D341Med (cell line): Measurements from ENCODE around the gene MAML1.
"Not testable (repeated sequence)": the region's sequence is repeated elsewhere in the genome, so short reads cannot be mapped to it uniquely, and the experiment has no call there.

Source experiments
- DNase-seq: peaks from one replicate; pipeline ENCODE4 v3.0.0; 2012; ENCODE audit warnings: low spot score

The MAML1 gene

DNA sequence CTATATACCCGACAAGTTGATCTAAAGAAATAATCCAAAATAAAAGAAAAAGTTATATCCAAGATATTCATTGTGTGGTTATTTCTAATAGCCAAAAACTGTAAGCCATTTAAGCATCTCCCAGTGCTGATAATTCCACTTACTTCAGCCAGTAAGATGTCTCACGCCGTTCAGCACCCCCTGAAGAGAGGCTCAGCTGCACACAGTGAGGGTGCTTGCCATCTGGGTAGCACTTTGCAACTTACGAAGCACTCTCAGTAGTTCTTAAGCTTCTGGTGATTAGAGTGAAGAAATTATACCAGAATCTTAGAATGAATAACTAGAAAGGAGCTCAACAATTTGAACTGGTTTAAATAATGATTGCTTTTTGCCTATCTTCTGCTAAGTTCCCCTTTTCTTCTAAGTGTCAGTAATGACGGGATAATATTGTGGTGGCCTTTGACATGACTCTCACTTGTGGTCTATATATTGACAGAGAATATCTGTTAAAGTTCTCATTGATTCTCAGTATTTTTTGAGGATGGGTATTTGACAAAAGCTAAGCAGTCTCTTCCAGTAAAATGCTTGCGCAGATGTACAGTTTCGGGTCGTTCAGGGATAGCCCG, 35.0 kb downstream of the MAML1 start:
- DNase-seq = no peak

DNA sequence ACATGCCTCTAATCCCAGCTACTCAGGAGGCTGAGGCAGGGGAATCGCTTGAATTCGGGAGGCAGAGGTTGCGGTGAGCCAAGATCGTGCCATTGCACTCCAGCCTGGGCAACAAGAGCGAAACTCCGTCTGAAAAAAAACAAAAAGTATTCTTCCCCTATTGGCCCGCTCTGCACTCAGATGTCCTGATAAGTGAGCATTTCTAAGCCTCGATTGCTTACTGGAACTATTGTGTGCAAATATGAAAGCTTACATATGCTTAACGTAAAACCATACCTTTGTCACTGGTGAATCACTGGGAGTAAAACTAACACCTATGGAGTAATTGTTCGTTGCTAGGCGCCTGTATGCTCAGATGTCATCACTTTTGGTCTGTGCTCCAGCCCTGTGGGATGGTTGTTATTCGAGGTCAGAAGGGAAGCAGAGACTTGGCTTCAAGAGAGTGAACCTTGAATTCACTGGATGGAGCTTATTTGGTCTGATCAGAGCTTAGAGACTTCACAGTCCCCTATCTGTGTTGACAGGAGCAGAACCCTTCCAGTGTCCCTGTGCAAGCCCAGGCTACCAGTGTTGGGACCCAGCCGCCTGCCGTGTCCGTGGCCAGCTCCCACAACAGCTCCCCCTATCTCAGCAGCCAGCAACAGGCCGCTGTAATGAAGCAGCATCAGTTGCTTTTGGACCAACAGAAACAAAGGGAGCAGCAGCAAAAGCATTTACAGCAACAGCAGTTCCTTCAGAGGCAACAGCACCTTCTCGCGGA, 35.9 kb downstream of the MAML1 start:
- DNase-seq = no peak

DNA sequence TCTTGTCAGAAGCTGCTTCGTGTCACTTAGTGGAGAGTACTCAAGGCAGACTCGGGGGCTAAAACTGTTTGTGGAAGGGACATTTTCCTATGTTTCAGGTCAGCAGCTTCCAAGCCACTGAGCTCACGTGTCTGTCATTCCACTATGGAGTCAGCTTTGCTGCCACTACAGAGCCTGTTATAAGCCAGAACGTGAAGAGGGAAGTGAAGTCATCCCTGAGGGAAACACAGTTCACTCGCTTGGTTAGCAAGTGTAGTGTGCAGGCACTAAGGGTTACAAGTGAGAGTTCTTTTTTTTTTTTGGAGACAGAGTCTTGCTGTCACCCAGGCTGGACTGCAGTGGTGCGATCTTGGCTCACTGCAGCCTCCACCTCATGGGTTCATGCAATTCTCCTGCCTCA, 36.6 kb downstream of the MAML1 start:
- DNase-seq = no peak

DNA sequence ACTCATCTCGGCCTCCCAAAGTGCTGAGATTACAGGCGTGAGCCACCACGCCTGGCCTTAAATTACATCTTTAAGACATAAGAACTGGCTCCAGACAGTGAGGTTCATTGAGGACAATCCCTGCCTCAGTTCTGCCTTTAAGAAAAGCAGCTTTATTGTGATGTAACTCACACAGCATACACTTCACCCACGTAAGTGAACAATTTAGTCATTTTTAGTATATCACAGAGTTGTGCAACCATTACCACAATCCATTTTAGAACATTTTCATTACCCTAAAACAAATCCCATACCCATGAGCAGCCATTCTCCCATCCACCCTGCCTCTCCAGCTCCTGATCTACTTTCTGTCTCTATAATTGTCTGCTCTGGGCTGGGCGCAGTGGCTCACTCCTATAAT, 37.2 kb downstream of the MAML1 start:
- DNase-seq = no peak

DNA sequence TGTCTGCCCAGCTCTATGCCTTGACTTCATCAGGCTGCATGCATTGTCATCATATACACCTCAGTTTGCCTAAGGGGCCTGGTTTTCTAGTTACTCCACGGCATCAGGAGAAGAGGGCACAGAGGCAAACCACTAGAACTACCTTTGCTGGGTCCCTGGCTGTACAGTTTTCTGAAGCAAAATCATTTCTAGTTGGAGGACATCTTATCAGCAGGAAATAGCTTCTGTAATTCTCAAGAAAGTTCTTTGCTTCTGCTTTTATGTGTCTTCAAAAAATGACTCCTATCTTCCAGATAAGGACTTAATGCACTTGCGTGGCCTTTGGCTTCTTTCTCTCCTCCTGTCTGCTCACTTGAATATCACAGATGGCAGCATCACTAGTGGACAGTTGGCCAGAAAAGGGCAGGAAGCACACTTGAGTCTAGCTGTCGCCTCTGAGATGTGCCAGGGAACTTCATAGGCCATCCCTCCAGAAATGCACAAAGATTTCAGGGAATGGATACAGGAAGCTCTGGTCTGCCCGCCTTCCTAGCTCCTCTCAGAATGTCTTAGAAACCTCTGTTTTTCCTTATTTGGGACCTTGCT, 38.8 kb downstream of the MAML1 start:
- DNase-seq = no peak

DNA sequence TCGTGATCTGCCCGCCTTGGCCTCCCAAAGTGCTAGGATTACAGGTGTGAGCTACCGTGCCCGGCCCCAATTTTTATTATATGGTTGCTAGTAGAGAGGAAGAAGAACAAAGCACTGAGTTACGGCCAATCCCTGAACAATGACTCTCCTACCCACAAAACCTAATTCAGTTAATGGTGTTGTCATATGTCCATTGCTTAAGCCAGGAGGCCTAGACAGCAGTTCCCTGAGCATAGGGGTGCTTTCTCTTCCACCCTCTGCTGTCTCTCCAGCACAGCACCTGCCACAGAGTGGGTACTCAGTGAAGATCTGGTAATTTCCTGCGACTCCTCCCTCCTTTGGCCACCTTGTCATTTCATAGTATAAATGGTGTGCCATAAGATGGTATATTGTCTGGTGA, 39.7 kb downstream of the MAML1 start:
- DNase-seq = no peak

DNA sequence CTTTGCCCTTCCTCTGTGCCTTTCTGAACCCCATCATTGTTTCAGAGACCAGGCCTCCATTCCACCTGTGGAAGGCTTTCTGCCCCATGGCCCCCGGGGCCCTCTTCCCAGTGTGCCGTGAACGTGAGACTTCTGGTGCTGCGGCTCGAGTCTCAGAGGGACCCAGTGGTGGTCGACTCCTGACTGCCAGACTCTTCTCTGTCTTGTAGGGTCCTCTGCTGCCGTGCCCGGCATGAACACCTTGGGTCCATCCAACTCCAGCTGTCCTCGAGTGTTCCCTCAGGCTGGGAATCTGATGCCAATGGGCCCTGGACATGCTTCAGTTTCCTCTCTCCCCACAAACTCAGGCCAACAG, 41.0 kb downstream of the MAML1 start:
- DNase-seq = no peak

DNA sequence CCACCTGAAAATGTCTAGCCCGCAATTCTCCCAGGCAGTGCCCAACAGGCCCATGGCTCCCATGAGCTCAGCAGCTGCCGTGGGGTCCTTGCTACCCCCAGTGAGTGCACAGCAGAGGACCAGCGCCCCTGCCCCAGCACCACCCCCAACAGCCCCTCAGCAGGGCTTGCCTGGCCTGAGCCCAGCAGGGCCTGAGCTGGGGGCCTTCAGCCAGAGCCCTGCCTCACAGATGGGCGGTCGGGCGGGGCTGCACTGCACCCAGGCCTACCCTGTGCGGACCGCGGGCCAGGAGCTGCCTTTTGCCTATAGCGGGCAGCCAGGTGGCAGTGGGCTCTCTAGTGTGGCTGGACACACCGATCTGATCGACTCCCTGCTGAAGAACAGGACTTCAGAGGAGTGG, 41.8 kb downstream of the MAML1 start:
- no peak for DNase-seq

DNA sequence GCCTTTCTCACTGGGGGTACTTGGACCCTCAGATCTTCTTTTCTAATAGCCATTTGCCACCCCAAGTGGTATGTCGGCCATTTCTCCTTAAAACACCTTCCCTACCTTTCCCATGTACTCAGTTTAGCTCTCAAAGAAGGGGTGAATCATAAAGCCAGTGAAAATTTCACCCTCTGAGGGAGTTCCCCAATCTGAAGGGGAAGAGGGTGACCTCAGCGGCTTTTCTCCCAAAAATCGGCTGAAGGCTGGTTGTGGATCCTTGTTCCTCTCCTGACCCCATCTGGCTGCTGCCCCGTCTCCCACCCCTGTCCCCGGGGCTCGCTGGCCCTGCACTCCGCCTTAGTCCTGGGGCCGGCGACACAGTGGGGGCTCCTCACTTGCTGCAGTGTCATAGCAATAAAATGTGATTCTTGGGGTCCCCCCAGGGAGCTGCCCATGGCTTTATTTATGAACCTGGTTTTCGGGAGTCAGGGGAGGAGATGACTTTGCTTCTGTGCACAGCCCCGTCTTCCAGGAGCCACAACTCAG, 43.9 kb downstream of the MAML1 start:
- no peak for DNase-seq

DNA sequence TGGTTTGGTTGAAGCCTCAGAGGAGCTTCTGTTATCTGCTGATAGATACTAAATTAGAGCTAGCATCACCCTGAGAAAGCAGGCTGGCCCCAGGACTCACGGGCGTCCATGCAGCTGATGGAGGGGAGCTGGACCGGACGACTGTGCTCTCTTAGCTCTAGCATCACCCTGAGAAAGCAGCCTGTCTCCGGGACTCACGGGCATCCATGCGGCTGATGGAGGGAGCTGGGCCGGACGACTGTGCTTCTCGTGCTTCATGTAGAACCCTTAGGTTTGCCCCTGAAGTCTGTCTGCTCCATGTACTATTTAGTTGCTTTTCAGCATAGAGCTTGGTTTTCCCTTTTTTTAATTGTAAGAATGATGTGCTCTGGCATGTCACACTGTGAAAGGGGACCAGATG, 44.8 kb downstream of the MAML1 start:
- DNase-seq = no peak

DNA sequence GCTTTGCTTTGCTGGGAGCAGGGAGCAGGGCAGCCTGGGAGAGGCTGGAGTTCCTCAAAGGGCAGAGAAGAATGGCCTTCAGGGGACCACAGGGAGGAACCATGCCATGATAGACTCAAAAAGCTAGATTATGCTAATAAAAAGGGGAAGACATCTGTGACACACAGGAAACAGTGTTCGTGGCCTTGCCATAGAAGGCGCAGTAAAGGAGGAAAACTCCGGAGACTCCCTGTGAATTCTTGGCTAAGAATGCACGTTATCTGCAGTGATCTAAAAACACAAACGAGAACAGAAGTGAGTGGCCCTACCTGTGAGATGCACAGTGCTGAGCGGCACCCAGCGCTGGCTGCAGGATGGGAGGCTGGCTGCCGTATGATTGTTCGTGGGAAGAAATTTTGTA, 45.3 kb downstream of the MAML1 start:
- DNase-seq = no peak

DNA sequence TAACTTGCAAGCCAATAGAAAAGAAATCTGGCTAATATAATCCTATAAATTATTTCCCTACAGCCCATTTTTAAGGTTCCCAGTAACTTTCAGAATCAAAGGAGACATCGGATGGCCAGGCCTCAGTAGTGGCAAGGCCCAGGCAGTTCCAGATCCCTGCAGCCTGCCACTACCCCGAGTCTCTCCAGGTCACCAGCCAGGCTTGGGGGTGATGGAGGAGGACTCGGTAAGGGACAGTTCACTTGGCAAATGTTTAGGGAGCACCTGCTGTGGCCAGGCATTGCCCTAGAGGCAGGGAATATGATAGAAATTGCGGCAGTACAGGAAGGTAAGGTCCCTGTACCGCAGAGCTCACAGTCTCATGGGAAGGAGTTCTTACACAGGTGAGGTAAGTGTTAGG, 46.0 kb downstream of the MAML1 start:
- no peak for DNase-seq

DNA sequence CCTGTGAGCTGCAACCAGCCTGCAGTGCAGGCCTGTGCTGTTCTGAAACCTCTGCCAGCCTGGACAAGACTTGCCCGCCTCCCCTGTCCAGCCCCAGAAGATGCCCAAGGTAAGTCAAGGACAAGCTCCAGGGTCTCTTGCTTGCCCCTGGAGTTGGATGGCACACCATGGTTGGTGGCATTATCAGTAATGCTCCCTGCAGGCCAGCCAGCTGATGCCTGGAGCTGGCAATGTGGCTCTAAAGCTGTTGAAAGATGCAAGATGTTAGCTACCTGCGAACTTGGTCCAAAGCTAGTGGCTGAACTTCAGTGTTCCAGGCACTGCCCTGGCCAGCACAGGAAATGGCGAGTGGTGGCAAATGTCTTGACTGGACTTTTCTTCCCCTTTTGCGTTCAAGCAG, 47.2 kb downstream of the MAML1 start:
- DNase-seq = no peak

DNA sequence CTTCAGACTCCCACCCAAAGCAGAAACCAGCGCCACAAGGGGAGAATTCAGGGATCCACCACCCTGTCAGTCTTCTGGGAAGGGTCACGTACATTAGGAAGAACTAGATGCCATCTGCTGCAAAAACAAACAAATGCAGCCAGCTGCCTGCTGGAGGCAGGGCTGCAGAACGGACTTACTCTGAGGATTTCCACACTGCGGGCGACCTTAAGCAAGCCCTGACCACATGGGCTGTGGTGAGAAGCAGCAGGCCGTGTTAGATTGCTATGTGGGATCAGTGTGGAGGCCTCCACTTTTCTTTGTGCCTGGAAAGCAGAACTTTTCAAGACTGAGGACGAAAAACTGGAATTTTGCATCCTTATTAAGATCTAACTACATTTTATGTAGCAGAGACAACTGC, 47.7 kb downstream of the MAML1 start:
- DNase-seq = no peak

DNA sequence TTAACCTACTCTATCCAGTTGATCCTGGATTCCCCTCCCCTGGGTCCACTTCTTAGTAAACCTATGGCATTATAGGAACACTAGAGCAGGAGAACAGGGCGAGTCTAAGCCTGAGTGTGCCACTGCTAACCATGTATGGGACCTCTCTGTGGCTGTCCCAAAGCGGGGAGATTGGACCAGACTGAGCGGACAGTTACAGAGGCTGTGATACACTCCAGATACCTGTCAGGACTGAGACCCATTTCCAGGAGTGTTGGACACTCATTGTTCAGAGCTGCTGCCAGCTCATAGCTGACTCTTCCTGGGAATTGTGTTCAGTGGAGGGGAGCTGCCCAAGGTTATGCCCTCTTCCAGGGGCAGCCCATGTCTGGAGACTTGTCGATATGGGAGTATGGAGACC, 49.2 kb downstream of the MAML1 start:
- DNase-seq = no peak

DNA sequence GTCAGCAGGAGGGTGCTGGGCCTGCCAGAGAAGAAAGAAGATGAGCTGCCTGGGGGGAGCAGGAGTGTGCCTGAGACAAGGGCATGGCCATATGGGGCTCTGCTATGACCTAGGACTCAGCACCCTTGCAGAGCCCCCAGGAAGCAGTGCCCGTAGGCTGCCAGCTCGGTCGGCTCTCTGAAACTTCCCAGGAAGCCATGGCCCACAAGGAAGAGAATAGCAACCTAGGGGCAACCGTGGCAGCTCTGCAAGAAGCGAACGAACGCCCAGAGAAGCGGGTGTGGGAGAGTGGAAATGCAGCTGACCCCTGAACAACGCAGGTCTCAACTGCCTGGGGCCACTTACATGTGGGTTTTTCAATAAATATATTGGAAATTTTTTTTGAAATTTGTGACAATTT, 50.5 kb downstream of the MAML1 start:
- DNase-seq = no peak

DNA sequence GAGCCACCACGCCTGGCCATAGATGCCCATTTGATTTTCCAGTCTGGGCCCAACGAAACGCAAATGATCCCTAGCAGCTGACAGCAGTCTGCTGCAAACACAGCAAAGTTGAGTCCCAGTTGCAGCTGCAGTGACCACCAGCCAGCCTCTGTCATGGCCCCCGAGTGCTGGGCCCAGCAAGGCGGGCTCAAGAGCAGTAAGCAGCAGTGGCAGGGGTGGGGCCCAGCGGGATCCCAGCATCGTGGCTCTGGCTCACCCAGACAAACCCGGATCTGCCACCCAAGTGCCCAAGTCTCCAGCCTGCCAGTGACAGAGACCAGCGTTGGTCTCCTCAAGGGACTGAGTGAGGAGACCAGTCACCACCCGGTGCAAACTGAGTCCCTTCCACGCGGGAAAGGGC, 54.2 kb downstream of the MAML1 start:
- no peak for DNase-seq

DNA sequence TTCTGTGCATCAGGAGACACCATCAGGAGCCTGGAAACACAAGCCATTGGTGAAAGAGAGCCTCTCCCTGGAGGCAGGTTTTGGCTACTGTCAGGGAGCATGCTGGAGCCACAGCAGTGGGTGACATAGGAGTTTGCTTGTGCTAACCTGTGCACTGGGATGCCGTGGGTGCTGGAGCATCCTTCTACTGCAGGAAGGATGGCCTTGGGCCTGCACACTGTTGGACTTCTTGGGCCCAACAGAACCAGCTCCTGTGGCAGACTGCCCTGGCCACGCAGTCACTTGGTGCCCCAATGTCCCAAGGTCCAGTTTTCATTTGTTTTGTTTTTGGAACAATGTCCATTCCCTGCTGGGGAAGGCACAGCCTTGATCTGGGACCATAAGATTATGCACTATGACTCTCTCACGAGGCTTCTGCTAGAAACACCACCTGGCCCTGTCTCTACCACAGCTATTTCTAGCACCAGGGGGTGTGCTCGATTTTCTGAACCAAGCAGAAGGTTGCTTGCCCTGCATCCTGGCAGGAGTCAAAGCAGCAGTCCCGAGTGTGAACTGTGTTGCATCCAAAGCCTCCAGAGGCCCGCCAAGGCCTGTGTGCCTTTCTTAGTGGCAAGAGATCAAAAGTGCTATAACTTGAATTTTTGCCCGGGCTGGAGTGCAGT, 55.7 kb downstream of the MAML1 start:
- DNase-seq = no peak

DNA sequence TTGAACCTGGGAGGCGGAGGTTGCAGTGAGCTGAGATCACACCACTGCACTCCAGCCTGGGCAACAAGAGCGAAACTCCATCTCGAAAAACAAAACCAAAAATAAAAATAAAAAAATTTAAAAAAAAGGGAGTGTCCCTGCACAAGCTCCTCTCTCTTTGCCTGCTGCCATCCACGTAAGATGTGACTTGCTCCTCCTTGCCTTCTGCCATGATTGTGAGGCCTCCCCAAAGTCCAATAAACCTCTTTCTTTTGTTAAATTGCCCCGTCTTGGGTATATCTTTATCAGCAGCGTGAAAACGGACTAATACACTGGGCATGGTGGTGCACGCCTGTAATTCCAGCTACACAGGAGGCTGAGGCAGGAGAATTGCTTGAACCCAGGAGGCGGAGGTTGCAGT, 56.7 kb downstream of the MAML1 start:
- DNase-seq = not testable (repeated sequence)

DNA sequence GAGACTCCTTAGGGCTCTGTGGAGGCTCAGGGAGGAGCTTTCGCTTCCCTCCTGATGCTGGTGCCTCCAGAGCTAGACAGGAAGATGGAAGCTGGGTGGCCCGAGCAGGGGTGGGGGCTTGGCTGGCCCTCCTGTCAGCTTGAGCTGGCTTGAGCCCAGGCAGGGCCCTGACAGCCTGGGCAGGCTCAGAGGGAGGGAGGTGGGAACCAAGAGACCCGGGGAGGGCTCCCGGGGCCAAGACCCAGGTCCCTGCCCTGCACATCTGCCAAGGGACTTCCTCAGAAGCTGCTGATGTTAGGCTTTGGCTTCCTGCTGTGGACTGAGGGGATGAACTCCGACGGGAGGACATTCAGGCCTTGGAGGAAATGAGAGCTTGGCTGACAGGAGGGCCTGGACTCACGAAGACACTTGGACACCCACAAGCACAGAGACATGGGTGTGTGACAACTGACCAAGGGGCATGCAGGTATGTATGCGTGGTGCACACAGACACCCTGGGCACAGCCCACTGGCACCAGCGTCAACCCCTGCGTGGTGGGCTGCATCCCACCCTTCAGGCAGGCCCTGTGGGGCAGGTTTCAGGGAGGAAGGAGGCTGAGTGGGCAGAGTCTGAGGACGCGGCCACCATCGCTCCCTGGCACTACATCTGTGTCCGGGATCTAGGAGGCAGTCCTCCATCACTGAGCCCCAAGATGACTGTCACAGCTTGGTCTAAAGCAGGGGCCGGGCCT, 59.4 kb downstream of the MAML1 start:
- DNase-seq = no peak

DNA sequence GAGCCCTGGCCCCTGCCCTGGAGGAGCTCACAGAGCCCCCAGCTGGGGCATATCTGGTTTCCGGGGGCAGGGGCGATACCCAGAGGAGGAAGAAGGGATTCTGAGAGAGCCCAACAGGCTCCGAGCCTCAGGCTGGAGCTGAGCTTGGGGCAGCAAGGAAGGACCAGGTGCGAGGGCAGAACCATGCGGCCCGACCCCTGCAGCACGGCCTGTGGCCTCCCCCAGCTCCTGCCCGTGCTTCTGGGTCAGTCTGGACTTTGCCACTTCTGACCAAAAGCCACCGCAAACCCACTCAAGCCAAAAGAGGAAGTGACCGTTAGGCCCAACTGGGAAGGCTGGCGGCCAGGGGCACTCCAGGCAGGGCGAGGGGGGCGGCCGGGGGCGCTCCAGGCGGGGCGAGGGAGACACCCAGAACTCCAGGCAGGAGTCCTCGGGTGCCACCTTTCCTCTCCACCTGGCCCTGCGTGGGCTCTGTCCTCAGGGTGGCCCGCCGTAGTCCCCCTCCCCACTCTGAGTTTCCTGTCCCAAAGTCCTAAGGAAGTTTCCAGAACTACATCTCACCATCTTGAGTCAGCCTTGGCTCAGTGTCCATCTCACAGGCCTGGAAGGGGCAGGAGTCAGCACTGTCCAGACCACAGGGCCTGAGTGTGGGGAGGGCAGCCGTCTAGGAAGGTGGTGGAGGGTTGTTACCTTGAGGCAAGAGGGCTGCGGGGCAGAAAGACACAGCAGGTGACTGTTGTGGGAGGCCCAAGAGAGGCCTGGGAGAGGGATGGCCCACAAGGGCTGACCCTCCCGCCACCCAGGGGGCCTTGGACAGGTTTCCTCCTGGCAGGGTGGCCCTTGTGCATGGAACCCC, 60.2 kb downstream of the MAML1 start:
- DNase-seq = peak; percentile 22
